Type B pancreatic cell (in vitro differentiated cells): Measurements from ENCODE around the gene ST6GALNAC2. TPM values are rescaled to one million over a fixed set of nuclear protein-coding genes. Genes with fewer than 3 reads are reported as not detected.
A peak's percentile ranks its signal among the peaks of the same experiment; 100 is the strongest.
"Not testable (repeated sequence)": the region's sequence is repeated elsewhere in the genome, so short reads cannot be mapped to it uniquely, and the experiment has no call there.

ENCODE experiments used
- DNase-seq: peaks from one replicate; pipeline ENCODE4 v3.0.0; 2021; ENCODE audit warnings: mixed read lengths; ENCODE audit not compliant: unreplicated experiment; ENCODE audit errors: extremely low spot score
- H3K27ac Mint-ChIP-seq: 2 replicates; pipeline ENCODE4 v1.8.0; 2021; ENCODE audit warnings: mild to moderate bottlenecking, mixed read lengths
- H3K27me3 Mint-ChIP-seq: 2 replicates; pipeline ENCODE4 v1.8.0; 2021; ENCODE audit warnings: mixed read lengths
- H3K36me3 Mint-ChIP-seq: 2 replicates; pipeline ENCODE4 v1.8.0; 2021; ENCODE audit warnings: mixed read lengths
- H3K4me1 Mint-ChIP-seq: one replicate; pipeline ENCODE4 v1.8.0; 2021; ENCODE audit warnings: mixed read lengths; ENCODE audit not compliant: unreplicated experiment
- H3K4me3 Mint-ChIP-seq: 2 replicates; pipeline ENCODE4 v1.8.0; 2021; ENCODE audit warnings: mild to moderate bottlenecking, mixed read lengths
- H3K9me3 Mint-ChIP-seq: 2 replicates; pipeline ENCODE4 v1.8.0; 2021; ENCODE audit warnings: mixed read lengths
- total RNA-seq: library from RNA; stranded (reverse); gene quantifications from 2 replicates; pipeline ENCODE4 v1.2.1, GENCODE V29; 2021; ENCODE audit warnings: low replicate concordance
- TF ChIP-seq, protein P1 (sequence below): fragments of 200-600 bp; sonication (generic); conservative IDR thresholded peaks from 2 replicates; pipeline ENCODE4 v1.5.0; 2021; ENCODE audit warnings: antibody characterized with exemption, mild to moderate bottlenecking

Gene ST6GALNAC2
- total RNA-seq, 1 donor from 2014 or later: 4.3 TPM

- H3K4me1 Mint-ChIP-seq: peaks cover 31% of the 10 kb centered on the region
- H3K9me3 Mint-ChIP-seq: no peaks in the 10 kb centered on the region
- H3K27me3 Mint-ChIP-seq: no peaks in the 10 kb centered on the region
- TF ChIP-seq, protein P1, sequence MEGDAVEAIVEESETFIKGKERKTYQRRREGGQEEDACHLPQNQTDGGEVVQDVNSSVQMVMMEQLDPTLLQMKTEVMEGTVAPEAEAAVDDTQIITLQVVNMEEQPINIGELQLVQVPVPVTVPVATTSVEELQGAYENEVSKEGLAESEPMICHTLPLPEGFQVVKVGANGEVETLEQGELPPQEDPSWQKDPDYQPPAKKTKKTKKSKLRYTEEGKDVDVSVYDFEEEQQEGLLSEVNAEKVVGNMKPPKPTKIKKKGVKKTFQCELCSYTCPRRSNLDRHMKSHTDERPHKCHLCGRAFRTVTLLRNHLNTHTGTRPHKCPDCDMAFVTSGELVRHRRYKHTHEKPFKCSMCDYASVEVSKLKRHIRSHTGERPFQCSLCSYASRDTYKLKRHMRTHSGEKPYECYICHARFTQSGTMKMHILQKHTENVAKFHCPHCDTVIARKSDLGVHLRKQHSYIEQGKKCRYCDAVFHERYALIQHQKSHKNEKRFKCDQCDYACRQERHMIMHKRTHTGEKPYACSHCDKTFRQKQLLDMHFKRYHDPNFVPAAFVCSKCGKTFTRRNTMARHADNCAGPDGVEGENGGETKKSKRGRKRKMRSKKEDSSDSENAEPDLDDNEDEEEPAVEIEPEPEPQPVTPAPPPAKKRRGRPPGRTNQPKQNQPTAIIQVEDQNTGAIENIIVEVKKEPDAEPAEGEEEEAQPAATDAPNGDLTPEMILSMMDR: no peak
- H3K27ac Mint-ChIP-seq: peak overlapping the region; percentile 71
- H3K36me3 Mint-ChIP-seq: peaks cover 41% of the 10 kb centered on the region
- peak overlapping the region; percentile 27 for H3K4me3 Mint-ChIP-seq
- DNase-seq: no peak
Measured at GRCh38 chr17:76562734-76563148, 22.9 kb downstream of the ST6GALNAC2 start.

- Mint-ChIP-seq H3K27ac (peak overlapping the region; percentile 22), H3K4me1 (peaks cover 37% of the 10 kb centered on the region)
- no peak for DNase-seq
Measured at GRCh38 chr17:76561799-76562268, 23.8 kb downstream of the ST6GALNAC2 start.

GRCh38 chr17:76561332-76561731 lies 24.3 kb downstream of the ST6GALNAC2 start:
- TF ChIP-seq, protein P1: no peak
- Mint-ChIP-seq H3K36me3 (peaks cover 36% of the 10 kb centered on the region), H3K27me3 (no peaks in the 10 kb centered on the region), H3K9me3 (no peaks in the 10 kb centered on the region), H3K4me1 (peaks cover 37% of the 10 kb centered on the region), H3K27ac (peak overlapping the region; percentile 22), H3K4me3 (peak overlapping the region; percentile 61)
- no peak for DNase-seq

More at GRCh38 chr17:76561799-76562268, 23.8 kb downstream of the ST6GALNAC2 start:
- peaks cover 36% of the 10 kb centered on the region for H3K36me3 Mint-ChIP-seq
- H3K9me3 Mint-ChIP-seq: no peaks in the 10 kb centered on the region
- no peaks in the 10 kb centered on the region for H3K27me3 Mint-ChIP-seq
- H3K4me3 Mint-ChIP-seq: peak overlapping the region; percentile 61
- TF ChIP-seq, protein P1: no peak

DNA sequence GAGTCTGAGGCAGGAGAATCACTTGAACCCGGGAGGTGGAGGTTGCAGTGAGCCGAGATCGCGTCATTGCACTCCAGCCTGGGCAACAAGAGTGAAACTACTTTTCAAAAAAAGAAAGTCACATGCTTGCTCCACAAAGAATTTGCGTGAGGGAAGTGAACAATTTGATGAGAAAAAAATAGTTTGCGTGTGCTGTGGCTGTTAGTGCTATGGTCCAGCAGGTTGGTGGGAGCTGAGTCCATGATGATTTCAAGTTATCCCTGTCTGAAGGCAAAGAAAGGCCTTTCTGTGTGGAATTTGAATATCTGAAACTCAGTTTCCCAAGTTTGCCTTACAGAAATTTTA lies 24.8 kb downstream of the ST6GALNAC2 start:
- Mint-ChIP-seq H3K36me3 (peaks cover 31% of the 10 kb centered on the region), H3K4me3 (peak overlapping the region; percentile 41), H3K27me3 (no peaks in the 10 kb centered on the region), H3K9me3 (no peaks in the 10 kb centered on the region), H3K4me1 (peaks cover 37% of the 10 kb centered on the region), H3K27ac (no peak overlapping the region)
- TF ChIP-seq, protein P1: no peak
- DNase-seq: no peak

- Mint-ChIP-seq H3K4me1 (peaks cover 42% of the 10 kb centered on the region), H3K36me3 (peaks cover 28% of the 10 kb centered on the region), H3K27ac (peak overlapping the region; percentile 56), H3K27me3 (no peaks in the 10 kb centered on the region), H3K4me3 (peak overlapping the region; percentile 83), H3K9me3 (no peaks in the 10 kb centered on the region)
- TF ChIP-seq, protein P1: no peak
- DNase-seq: no peak
Measured at GRCh38 chr17:76560036-76560876, 25.4 kb downstream of the ST6GALNAC2 start.

DNA sequence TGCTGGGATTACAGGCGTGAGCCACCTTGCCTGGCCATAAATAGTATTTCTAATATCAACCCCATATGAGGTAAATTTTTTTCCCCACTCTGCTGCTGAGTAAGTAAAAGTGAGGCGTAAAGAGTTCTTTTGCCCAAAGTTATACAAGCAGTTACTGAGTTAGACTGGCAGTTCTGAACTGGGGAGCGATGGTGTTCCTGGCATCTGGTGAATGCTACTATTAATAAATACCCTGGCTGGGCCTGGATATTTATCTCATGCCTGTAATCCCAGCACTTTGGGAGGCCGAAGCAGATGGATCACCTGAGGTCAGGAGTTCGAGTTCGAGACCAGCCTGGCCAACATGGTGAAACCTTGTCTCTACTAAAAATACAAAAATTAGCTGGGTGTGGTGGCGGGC lies 26.2 kb downstream of the ST6GALNAC2 start:
- H3K27me3 Mint-ChIP-seq, DNase-seq, H3K9me3 Mint-ChIP-seq: not testable (repeated sequence)
- peaks cover 42% of the 10 kb centered on the region for H3K4me1 Mint-ChIP-seq
- peak overlapping the region; percentile 98 for H3K27ac Mint-ChIP-seq
- peaks cover 26% of the 10 kb centered on the region for H3K36me3 Mint-ChIP-seq
- H3K4me3 Mint-ChIP-seq: peak overlapping the region; percentile 96
